HG02970 (cell line): Measurements from ENCODE around the gene TEX48.

ENCODE experiments used
- ATAC-seq: cut with Tn5 transposase; IDR thresholded peaks from one replicate; pipeline ENCODE4 v1.9.1; 2021; ENCODE audit warnings: mild to moderate bottlenecking, moderate library complexity, moderate number of reproducible peaks; ENCODE audit not compliant: unreplicated experiment, low FRiP score

The TEX48 gene

DNA sequence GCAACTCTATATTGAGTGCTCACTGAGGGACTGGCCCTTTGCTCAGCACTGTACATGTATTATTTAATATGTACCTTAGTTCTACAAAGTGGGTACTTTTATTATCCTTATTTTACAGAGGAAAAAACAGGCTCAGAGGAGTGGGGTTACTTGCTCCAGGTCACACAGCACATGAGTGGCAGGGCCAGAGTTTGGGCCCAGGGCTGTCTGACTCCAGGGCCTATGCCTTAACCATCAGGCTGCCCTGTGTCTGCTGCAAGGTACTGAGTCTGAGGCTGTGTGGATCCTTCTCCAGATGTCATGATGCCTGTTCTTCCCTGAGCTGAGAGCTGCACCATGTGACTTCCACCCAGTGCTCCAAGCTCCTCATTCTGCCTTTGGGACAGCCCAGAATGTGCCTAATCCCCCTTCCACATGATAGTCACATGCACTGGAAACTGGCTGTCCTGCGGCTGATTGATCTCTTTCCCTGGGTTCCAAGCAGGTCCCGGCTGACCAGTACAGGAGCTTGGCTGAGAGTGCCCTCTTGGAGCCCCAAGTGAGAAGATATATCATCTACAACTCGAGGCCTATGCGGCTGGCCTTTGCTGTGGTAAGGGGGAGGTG, 55.5 kb downstream of the TEX48 start:
- no peak for ATAC-seq

GRCh38 chr9:114624677-114625076, 57.3 kb downstream of the TEX48 start:
- ATAC-seq = no peak

DNA sequence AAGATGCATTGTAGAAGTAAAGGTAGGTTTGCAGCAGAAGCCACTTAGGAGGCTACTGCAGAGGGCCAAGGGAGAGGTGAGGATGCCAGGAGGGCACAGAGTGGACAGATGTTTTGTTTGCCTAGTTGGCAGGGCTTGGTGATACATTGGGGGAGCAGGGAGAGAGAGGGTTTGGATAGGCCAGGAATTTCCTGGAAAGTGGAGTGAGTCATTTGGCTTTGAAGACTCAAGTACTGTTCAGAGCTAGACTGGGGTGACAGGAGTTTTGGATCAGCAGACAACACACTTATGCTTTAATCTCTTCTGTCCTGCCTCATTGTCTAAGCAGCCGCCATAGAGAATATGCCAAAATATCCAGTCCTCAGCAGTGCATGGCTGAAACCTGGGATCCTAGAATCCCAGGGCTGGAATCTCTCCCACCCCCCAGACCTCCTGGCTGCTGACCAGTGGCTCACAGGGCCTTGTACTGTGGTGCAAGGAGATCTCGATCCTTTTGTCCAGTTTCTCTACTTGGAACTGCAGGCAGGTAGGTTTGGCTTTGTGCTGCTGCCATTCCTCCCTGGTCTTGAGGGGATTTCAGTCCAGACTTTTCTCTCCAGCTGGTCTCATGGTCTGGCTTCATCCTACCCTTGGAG, 59.9 kb downstream of the TEX48 start:
- no peak for ATAC-seq

DNA sequence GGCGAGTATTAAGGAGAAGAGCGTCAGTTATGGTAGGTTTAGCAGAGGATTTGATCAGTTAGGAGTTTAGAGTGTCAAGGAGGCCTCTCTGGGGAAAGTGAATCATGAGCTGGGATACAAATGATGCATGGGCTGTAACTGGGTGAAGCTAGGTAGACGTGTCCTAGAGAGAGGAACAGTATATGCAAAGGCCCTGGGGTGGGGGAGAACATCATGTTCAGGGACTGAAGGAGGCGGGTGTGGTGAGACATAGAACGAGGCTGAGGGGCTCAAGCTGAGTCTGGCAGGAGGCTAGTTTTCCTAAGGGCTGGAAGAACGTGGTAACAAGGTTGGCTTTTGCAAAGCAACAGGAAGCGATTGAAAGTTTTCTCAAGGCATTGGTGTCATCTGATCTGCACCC, 60.4 kb downstream of the TEX48 start:
- no peak for ATAC-seq

- ATAC-seq = no peak
Observed at GRCh38 chr9:114619191-114619761, 62.7 kb downstream of the TEX48 start.

- ATAC-seq = no peak
Observed at GRCh38 chr9:114616684-114617520, 65.1 kb downstream of the TEX48 start.
